ENCODE measurements around the gene FBXL20. TPM values are rescaled to one million over a fixed set of nuclear protein-coding genes. Genes with fewer than 3 reads are reported as not detected.
"Not testable (repeated sequence)": the region's sequence is repeated elsewhere in the genome, so short reads cannot be mapped to it uniquely, and the experiment has no call there.

Gene FBXL20
- polyA plus RNA-seq, 1 donor = 8.8 TPM

GRCh38 chr17:39294060-39294459, 107.4 kb downstream of the FBXL20 start:
- no peaks in the 10 kb centered on the region for H3K9me3 ChIP-seq (ENCODE audit: control insufficient read depth, low read depth, low read length)
- H3K36me3 ChIP-seq (ENCODE audit: control insufficient read depth, insufficient read depth, low read length) = peaks cover 32% of the 10 kb centered on the region
- DNase-seq = no peak

GRCh38 chr17:39292546-39292945, 108.9 kb downstream of the FBXL20 start:
- not testable (repeated sequence) for H3K4me3 ChIP-seq (ENCODE audit: low read length); DNase-seq; H3K9me3 ChIP-seq (ENCODE audit: control insufficient read depth, low read depth, low read length); H3K27me3 ChIP-seq (ENCODE audit: control insufficient read depth, insufficient read depth, low read length); H3K4me1 ChIP-seq (ENCODE audit: control insufficient read depth, insufficient read depth, low read length); H3K27ac ChIP-seq (ENCODE audit: low read length)
- WGBS (ENCODE audit: insufficient coverage, low lambda C conversion rate) = 98% methylated on average over 4 of the region's 8 CpGs
- peaks cover 18% of the 10 kb centered on the region for H3K36me3 ChIP-seq (ENCODE audit: control insufficient read depth, insufficient read depth, low read length)

More at GRCh38 chr17:39294060-39294459, 107.4 kb downstream of the FBXL20 start:
- no peaks in the 10 kb centered on the region for H3K27me3 ChIP-seq (ENCODE audit: control insufficient read depth, insufficient read depth, low read length)
- no peak overlapping the region for H3K4me3 ChIP-seq (ENCODE audit: low read length)
- no peak overlapping the region for H3K27ac ChIP-seq (ENCODE audit: low read length)
- no peaks in the 10 kb centered on the region for H3K4me1 ChIP-seq (ENCODE audit: control insufficient read depth, insufficient read depth, low read length)

- not testable (repeated sequence) for H3K4me3 ChIP-seq (ENCODE audit: low read length); H3K27me3 ChIP-seq (ENCODE audit: control insufficient read depth, insufficient read depth, low read length); H3K9me3 ChIP-seq (ENCODE audit: control insufficient read depth, low read depth, low read length); H3K27ac ChIP-seq (ENCODE audit: low read length); DNase-seq; H3K36me3 ChIP-seq (ENCODE audit: control insufficient read depth, insufficient read depth, low read length)
- peaks cover 18% of the 10 kb centered on the region for H3K4me1 ChIP-seq (ENCODE audit: control insufficient read depth, insufficient read depth, low read length)
- WGBS (ENCODE audit: insufficient coverage, low lambda C conversion rate) = no CpG with 5 or more reads among the region's 3 CpGs
Observed at GRCh38 chr17:39286513-39286912, 114.9 kb downstream of the FBXL20 start.

- no peaks in the 10 kb centered on the region for H3K9me3 ChIP-seq (ENCODE audit: control insufficient read depth, low read depth, low read length)
- WGBS (ENCODE audit: insufficient coverage, low lambda C conversion rate) = 14% methylated on average over 1 of the region's 5 CpGs
- no peaks in the 10 kb centered on the region for H3K27me3 ChIP-seq (ENCODE audit: control insufficient read depth, insufficient read depth, low read length)
- peak overlapping the region; percentile 57 for H3K27ac ChIP-seq (ENCODE audit: low read length)
- peaks cover 24% of the 10 kb centered on the region for H3K4me1 ChIP-seq (ENCODE audit: control insufficient read depth, insufficient read depth, low read length)
- no peak overlapping the region for H3K4me3 ChIP-seq (ENCODE audit: low read length)
- DNase-seq = peak; percentile 34 to 65
- peaks cover 5% of the 10 kb centered on the region for H3K36me3 ChIP-seq (ENCODE audit: control insufficient read depth, insufficient read depth, low read length)
Observed at GRCh38 chr17:39284685-39285084, 116.7 kb downstream of the FBXL20 start.

- Histone ChIP-seq H3K27ac (ENCODE audit: low read length) (peak overlapping the region; percentile 10), H3K27me3 (ENCODE audit: control insufficient read depth, insufficient read depth, low read length) (no peaks in the 10 kb centered on the region), H3K36me3 (ENCODE audit: control insufficient read depth, insufficient read depth, low read length) (peaks cover 2% of the 10 kb centered on the region), H3K4me3 (ENCODE audit: low read length) (no peak overlapping the region), H3K9me3 (ENCODE audit: control insufficient read depth, low read depth, low read length) (no peaks in the 10 kb centered on the region), H3K4me1 (ENCODE audit: control insufficient read depth, insufficient read depth, low read length) (peaks cover 24% of the 10 kb centered on the region)
- WGBS (ENCODE audit: insufficient coverage, low lambda C conversion rate) = 60% methylated on average over 1 of the region's 1 CpG
- no peak for DNase-seq
Observed at GRCh38 chr17:39283896-39284295, 117.5 kb downstream of the FBXL20 start.

GRCh38 chr17:39283098-39283497, 118.3 kb downstream of the FBXL20 start:
- Histone ChIP-seq H3K4me1 (ENCODE audit: control insufficient read depth, insufficient read depth, low read length) (peaks cover 24% of the 10 kb centered on the region), H3K27ac (ENCODE audit: low read length) (no peak overlapping the region), H3K9me3 (ENCODE audit: control insufficient read depth, low read depth, low read length) (no peaks in the 10 kb centered on the region), H3K27me3 (ENCODE audit: control insufficient read depth, insufficient read depth, low read length) (no peaks in the 10 kb centered on the region), H3K36me3 (ENCODE audit: control insufficient read depth, insufficient read depth, low read length) (peaks cover 8% of the 10 kb centered on the region), H3K4me3 (ENCODE audit: low read length) (no peak overlapping the region)
- no peak for DNase-seq
- 60% methylated on average over 2 of the region's 4 CpGs for WGBS (ENCODE audit: insufficient coverage, low lambda C conversion rate)

- Histone ChIP-seq H3K27ac (ENCODE audit: low read length) (peak overlapping the region; percentile 38), H3K27me3 (ENCODE audit: control insufficient read depth, insufficient read depth, low read length) (no peaks in the 10 kb centered on the region), H3K36me3 (ENCODE audit: control insufficient read depth, insufficient read depth, low read length) (peaks cover 10% of the 10 kb centered on the region), H3K9me3 (ENCODE audit: control insufficient read depth, low read depth, low read length) (no peaks in the 10 kb centered on the region), H3K4me1 (ENCODE audit: control insufficient read depth, insufficient read depth, low read length) (peaks cover 21% of the 10 kb centered on the region), H3K4me3 (ENCODE audit: low read length) (no peak overlapping the region)
- no peak for DNase-seq
- WGBS (ENCODE audit: insufficient coverage, low lambda C conversion rate) = 29% methylated on average over 1 of the region's 1 CpG
Observed at GRCh38 chr17:39281806-39282205, 119.6 kb downstream of the FBXL20 start.

GRCh38 chr17:39278246-39278645, 123.2 kb downstream of the FBXL20 start:
- not testable (repeated sequence) for H3K4me3 ChIP-seq (ENCODE audit: low read length); H3K27ac ChIP-seq (ENCODE audit: low read length); DNase-seq; H3K27me3 ChIP-seq (ENCODE audit: control insufficient read depth, insufficient read depth, low read length); H3K9me3 ChIP-seq (ENCODE audit: control insufficient read depth, low read depth, low read length)
- Histone ChIP-seq H3K36me3 (ENCODE audit: control insufficient read depth, insufficient read depth, low read length) (peaks cover 27% of the 10 kb centered on the region), H3K4me1 (ENCODE audit: control insufficient read depth, insufficient read depth, low read length) (peaks cover 16% of the 10 kb centered on the region)
- WGBS (ENCODE audit: insufficient coverage, low lambda C conversion rate) = no CpG with 5 or more reads among the region's 8 CpGs

GRCh38 chr17:39277110-39277509, 124.3 kb downstream of the FBXL20 start:
- 100% methylated on average over 1 of the region's 6 CpGs for WGBS (ENCODE audit: insufficient coverage, low lambda C conversion rate)
- Histone ChIP-seq H3K4me3 (ENCODE audit: low read length) (no peak overlapping the region), H3K9me3 (ENCODE audit: control insufficient read depth, low read depth, low read length) (no peaks in the 10 kb centered on the region), H3K36me3 (ENCODE audit: control insufficient read depth, insufficient read depth, low read length) (peaks cover 27% of the 10 kb centered on the region), H3K4me1 (ENCODE audit: control insufficient read depth, insufficient read depth, low read length) (peaks cover 12% of the 10 kb centered on the region), H3K27me3 (ENCODE audit: control insufficient read depth, insufficient read depth, low read length) (no peaks in the 10 kb centered on the region), H3K27ac (ENCODE audit: low read length) (no peak overlapping the region)
- DNase-seq = no peak

- Histone ChIP-seq H3K27ac (ENCODE audit: low read length) (no peak overlapping the region), H3K9me3 (ENCODE audit: control insufficient read depth, low read depth, low read length) (no peaks in the 10 kb centered on the region), H3K27me3 (ENCODE audit: control insufficient read depth, insufficient read depth, low read length) (no peaks in the 10 kb centered on the region), H3K4me3 (ENCODE audit: low read length) (no peak overlapping the region), H3K36me3 (ENCODE audit: control insufficient read depth, insufficient read depth, low read length) (peaks cover 27% of the 10 kb centered on the region), H3K4me1 (ENCODE audit: control insufficient read depth, insufficient read depth, low read length) (peaks cover 5% of the 10 kb centered on the region)
- WGBS (ENCODE audit: insufficient coverage, low lambda C conversion rate) = 92% methylated on average over 4 of the region's 8 CpGs
- no peak for DNase-seq
Observed at GRCh38 chr17:39276113-39276512, 125.3 kb downstream of the FBXL20 start.

- peaks cover 3% of the 10 kb centered on the region for H3K4me1 ChIP-seq (ENCODE audit: control insufficient read depth, insufficient read depth, low read length)
- H3K4me3 ChIP-seq (ENCODE audit: low read length) = no peak overlapping the region
- H3K9me3 ChIP-seq (ENCODE audit: control insufficient read depth, low read depth, low read length) = no peaks in the 10 kb centered on the region
- WGBS (ENCODE audit: insufficient coverage, low lambda C conversion rate) = no CpG with 5 or more reads among the region's 3 CpGs
- H3K36me3 ChIP-seq (ENCODE audit: control insufficient read depth, insufficient read depth, low read length) = peaks cover 28% of the 10 kb centered on the region
- no peak overlapping the region for H3K27ac ChIP-seq (ENCODE audit: low read length)
- DNase-seq = no peak
- H3K27me3 ChIP-seq (ENCODE audit: control insufficient read depth, insufficient read depth, low read length) = no peaks in the 10 kb centered on the region
Observed at GRCh38 chr17:39271546-39271945, 129.9 kb downstream of the FBXL20 start.
